ENCODE results near the gene PTCHD1. TPM values are rescaled to one million over a fixed set of nuclear protein-coding genes. Genes with fewer than 3 reads are reported as not detected.

Gene PTCHD1
- polyA plus RNA-seq, 2 of the 4 experiments (the other 2 are of a cell fraction): not detected

GRCh38 chrX:23292988-23293651 is 41.5 kb upstream of the PTCHD1 start:
- Histone ChIP-seq H3K27ac (no peak overlapping the region), H3K9me3 (no peaks in the 10 kb centered on the region), H3K4me1 (no peaks in the 10 kb centered on the region), H3K4me3 (no peak overlapping the region), H3K4me2 (no peak overlapping the region)
- ATAC-seq (no peak), DNase-seq (ENCODE audit: low read depth in 1 of 2, low spot score in 1 of 2) (no peak), FAIRE-seq (no peak)
- CTCF ChIA-PET: no interaction called here
- no peak for TF ChIP-seq BCL3 (IDR thresholded peaks at IDR 0.05)
- WGBS (ENCODE audit: missing lambda C conversion rate): 55% methylated on average over 7 of the region's 8 CpGs
- POLR2A ChIA-PET: no interaction called here

DNA sequence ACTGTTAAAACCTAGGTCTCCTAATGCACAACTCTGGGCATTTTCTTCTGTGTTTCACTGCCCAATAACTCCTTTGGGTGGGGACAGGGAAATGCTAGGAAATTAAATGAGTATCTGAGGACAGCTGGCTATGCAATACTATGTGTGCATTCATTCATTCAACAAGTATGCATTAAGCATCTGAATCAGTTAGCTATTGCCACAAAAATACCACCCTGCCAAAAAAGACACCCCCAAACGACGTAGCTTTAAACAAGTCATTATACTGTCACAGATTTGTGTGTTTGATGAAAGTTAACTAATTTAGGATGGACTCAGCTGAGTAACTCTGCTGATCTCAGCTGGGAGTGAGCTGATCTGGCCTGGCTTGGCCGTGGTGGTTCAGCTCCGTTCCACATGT is 29.8 kb upstream of the PTCHD1 start:
- no peak for ATAC-seq

GRCh38 chrX:23311731-23312130 is 22.9 kb upstream of the PTCHD1 start:
- CTCF ChIA-PET: no interaction called here
- DNase-seq (ENCODE audit: low read depth in 1 of 2, low spot score in 1 of 2) (no peak), ATAC-seq (no peak), FAIRE-seq (no peak)
- Histone ChIP-seq H3K9me3 (no peaks in the 10 kb centered on the region), H3K4me2 (no peak overlapping the region), H3K4me3 (no peak overlapping the region), H3K4me1 (no peaks in the 10 kb centered on the region), H3K27ac (no peak overlapping the region)
- TF ChIP-seq ZSCAN20 (CRISPR knock-in tag; IDR thresholded peaks at IDR 0.05) (no peak), MAX (IDR thresholded peaks at IDR 0.05) (no peak), MAZ (IDR thresholded peaks at IDR 0.05; ENCODE audit: borderline replicate concordance, low read depth, low read length) (no peak), CHD4 (IDR thresholded peaks at IDR 0.05; ENCODE audit: borderline replicate concordance) (no peak)
- POLR2A ChIA-PET: no interaction called here
- 30% methylated on average over 8 of the region's 8 CpGs for WGBS (ENCODE audit: missing lambda C conversion rate)

More for the DNA sequence above, 29.8 kb upstream of the PTCHD1 start:
- peak; percentile 95 for FAIRE-seq
- H3K4me3 ChIP-seq: no peak overlapping the region
- DNase-seq (ENCODE audit: low read depth in 1 of 2, low spot score in 1 of 2): no peak
- H3K27ac ChIP-seq: no peak overlapping the region
- WGBS (ENCODE audit: missing lambda C conversion rate): 27% methylated on average over 3 of the region's 4 CpGs
- H3K4me2 ChIP-seq: no peak overlapping the region
- TF ChIP-seq, protein P1, sequence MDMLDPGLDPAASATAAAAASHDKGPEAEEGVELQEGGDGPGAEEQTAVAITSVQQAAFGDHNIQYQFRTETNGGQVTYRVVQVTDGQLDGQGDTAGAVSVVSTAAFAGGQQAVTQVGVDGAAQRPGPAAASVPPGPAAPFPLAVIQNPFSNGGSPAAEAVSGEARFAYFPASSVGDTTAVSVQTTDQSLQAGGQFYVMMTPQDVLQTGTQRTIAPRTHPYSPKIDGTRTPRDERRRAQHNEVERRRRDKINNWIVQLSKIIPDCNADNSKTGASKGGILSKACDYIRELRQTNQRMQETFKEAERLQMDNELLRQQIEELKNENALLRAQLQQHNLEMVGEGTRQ (IDR thresholded peaks at IDR 0.05): no peak
- no peak for TF ChIP-seq POLR2AphosphoS2 (conservative IDR thresholded peaks at IDR 0.05; ENCODE audit: low read length)
- ChIA-PET POLR2A (no interaction called here), CTCF (interaction anchor here (1.9 kb wide), 1 partner anchor 13 kb away, joined by 8 read pairs; no protein-coding TSS in a partner anchor)
- H3K4me1 ChIP-seq: no peaks in the 10 kb centered on the region
- H3K9me3 ChIP-seq: no peaks in the 10 kb centered on the region

DNA sequence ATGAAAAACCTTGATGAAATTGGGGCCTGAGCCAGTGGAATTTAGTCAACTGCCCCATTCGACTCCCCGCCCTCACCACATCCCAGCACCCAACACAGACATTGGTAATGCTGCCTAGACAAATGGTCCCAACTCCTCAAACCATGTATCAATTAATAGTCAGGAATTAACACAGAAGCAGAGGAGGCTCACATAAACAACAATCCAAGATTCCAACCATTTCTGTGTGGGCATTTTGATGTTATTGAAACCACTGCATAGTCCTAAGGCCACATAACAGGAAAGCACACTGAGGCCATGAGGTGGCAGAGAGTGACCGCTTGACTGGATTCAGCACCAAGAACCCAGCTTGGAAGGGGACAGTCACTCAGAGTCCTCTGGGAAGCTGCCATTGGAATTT is 22.5 kb upstream of the PTCHD1 start:
- DNase-seq (ENCODE audit: low read depth in 1 of 2, low spot score in 1 of 2): no peak
- TF ChIP-seq, protein P2, sequence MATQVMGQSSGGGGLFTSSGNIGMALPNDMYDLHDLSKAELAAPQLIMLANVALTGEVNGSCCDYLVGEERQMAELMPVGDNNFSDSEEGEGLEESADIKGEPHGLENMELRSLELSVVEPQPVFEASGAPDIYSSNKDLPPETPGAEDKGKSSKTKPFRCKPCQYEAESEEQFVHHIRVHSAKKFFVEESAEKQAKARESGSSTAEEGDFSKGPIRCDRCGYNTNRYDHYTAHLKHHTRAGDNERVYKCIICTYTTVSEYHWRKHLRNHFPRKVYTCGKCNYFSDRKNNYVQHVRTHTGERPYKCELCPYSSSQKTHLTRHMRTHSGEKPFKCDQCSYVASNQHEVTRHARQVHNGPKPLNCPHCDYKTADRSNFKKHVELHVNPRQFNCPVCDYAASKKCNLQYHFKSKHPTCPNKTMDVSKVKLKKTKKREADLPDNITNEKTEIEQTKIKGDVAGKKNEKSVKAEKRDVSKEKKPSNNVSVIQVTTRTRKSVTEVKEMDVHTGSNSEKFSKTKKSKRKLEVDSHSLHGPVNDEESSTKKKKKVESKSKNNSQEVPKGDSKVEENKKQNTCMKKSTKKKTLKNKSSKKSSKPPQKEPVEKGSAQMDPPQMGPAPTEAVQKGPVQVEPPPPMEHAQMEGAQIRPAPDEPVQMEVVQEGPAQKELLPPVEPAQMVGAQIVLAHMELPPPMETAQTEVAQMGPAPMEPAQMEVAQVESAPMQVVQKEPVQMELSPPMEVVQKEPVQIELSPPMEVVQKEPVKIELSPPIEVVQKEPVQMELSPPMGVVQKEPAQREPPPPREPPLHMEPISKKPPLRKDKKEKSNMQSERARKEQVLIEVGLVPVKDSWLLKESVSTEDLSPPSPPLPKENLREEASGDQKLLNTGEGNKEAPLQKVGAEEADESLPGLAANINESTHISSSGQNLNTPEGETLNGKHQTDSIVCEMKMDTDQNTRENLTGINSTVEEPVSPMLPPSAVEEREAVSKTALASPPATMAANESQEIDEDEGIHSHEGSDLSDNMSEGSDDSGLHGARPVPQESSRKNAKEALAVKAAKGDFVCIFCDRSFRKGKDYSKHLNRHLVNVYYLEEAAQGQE (IDR thresholded peaks at IDR 0.05): no peak
- no peaks in the 10 kb centered on the region for H3K9me3 ChIP-seq
- no peak for FAIRE-seq
- no peak overlapping the region for H3K4me3 ChIP-seq
- ChIA-PET POLR2A (no interaction called here), CTCF (no interaction called here)
- no peaks in the 10 kb centered on the region for H3K4me1 ChIP-seq
- H3K27ac ChIP-seq: no peak overlapping the region
- ATAC-seq: no peak
- 72% methylated on average over 3 of the region's 3 CpGs for whole genome bisulfite sequencing (ENCODE audit: missing lambda C conversion rate)
- no peak overlapping the region for H3K4me2 ChIP-seq
